Measurements from ENCODE around the gene IFIT1B. TPM values are rescaled to one million over a fixed set of nuclear protein-coding genes. Genes with fewer than 3 reads are reported as not detected.
"Not testable (repeated sequence)": the region's sequence is repeated elsewhere in the genome, so short reads cannot be mapped to it uniquely, and the experiment has no call there.

Gene IFIT1B
- under 1 TPM in 1 of 4 donors, not detected in 3; 0.04 TPM for polyA plus RNA-seq
- long read RNA-seq, donor 1: 0 reads
- long read RNA-seq, donor 2: 0 reads
- long read RNA-seq, donor 3: 0 reads
- long read RNA-seq, donor 4: 0 reads
- long read RNA-seq, donor 5: 0 reads
- long read RNA-seq, donor 6: 0 reads
- long read RNA-seq, donor 7: 0 reads
- long read RNA-seq, donor 8: 0 reads
- long read RNA-seq, donor 9: 0 reads
- long read RNA-seq, donor 10: 0 reads

DNA sequence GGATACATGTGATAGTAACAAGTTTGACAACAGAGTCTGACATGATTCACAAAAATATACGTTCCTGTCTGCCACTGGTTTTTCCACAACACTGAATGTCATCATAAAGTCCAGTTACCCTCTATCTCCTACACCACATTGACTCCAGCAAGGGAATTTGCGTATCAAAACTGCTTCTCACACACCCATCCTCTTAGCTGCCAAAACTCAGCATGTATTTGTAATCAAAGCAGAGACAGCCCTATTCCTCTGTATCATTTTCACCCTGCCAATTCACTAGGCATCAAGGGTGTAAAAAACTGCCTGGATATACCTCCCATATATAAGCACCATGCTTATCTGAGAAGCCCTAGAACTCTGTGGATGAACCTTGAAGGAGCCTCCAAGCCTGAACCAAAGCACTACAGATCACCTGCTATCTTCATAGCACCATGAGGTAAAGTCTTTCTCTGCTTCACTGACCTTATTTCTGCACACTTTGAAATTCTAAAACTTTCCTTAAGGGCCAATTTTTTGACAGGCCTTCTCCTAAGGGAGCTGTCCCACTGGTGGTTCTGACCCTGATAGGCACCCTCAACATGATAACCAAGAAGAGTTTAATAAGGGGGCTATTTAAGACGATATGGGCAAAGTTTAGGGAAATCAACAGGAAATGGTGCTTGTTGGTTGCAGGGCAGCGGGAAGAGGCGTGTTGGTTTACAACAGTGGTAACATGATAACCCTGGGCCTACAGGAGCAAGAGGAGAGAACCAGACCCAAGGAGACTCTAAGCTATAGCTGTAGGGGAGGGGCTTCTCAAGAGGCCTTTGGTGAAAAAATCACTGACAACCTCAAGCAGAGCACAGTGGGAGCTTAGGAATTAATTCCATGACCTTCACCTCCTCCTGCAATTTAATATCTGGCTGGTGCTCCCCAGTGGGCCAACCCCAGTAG, at the start of gene IFIT1B:
Gene IFIT1B (plus strand): TSS at position 352 of the 933 bp plus-strand sequence. CDS start 80 bp downstream, at position 432.
- Histone ChIP-seq H3K4me3 (ENCODE audit: low read depth in 1 of 3, low read length in 3 of 3) (no peak within 1 kb of the TSS), H3K9me3 (ENCODE audit: control insufficient read depth in 2 of 2, insufficient read depth in 1 of 2, low read depth in 1 of 2, low read length in 1 of 2) (no peaks in the 10 kb centered on the region), H3K27ac (ENCODE audit: low read depth in 1 of 3, low read length in 2 of 3) (no peak within 1 kb of the TSS), H3K4me1 (ENCODE audit: control insufficient read depth in 3 of 3, insufficient read depth in 2 of 3, low read depth in 1 of 3, low read length in 2 of 3) (peaks cover 0 to 21% (median 3%) of the 10 kb centered on the region in 3 donors), H3K36me3 (ENCODE audit: control insufficient read depth in 3 of 3, insufficient read depth in 2 of 3, low read depth in 1 of 3, low read length in 3 of 3) (no peaks in the 10 kb centered on the region), H3K27me3 (ENCODE audit: control insufficient read depth in 3 of 3, insufficient read depth in 3 of 3, low read length in 3 of 3) (no peaks in the 10 kb centered on the region)
- 72 to 80% (median 79%) methylated on average over 5 of the region's 5 CpGs for WGBS, 3 donors
- FAIRE-seq (no peak), DNase-seq (no peak)

DNA sequence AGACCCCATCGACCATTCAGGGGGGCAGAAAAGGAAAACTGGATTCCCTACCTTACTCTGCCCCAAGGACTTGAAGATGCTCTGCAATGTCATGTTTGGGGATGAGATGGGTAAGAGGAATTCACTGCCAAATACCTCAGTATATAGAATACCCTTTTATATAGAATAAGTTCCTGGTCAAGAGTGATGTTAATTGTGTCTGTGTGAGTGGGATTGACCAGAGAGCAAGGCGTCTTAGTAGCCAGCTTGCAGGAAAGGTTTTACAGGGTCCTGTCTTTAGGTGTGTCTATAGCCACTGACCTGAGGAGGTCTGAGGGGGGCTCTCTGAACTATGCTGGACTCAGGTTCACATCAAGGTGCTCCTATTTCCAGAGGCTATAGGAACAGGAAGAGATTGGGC, 48.7 kb upstream of the IFIT1B start:
- Histone ChIP-seq H3K36me3 (ENCODE audit: control insufficient read depth in 3 of 3, insufficient read depth in 2 of 3, low read depth in 1 of 3, low read length in 3 of 3) (no peaks in the 10 kb centered on the region), H3K4me3 (ENCODE audit: low read depth in 1 of 3, low read length in 3 of 3) (no peak overlapping the region), H3K4me1 (ENCODE audit: control insufficient read depth in 3 of 3, insufficient read depth in 2 of 3, low read depth in 1 of 3, low read length in 2 of 3) (peaks cover 2 to 34% (median 15%) of the 10 kb centered on the region in 3 donors), H3K27ac (ENCODE audit: low read depth in 1 of 3, low read length in 2 of 3) (peak overlapping the region in 2 of 3 donors; percentile 36 to 81), H3K9me3 (ENCODE audit: control insufficient read depth in 2 of 2, insufficient read depth in 1 of 2, low read depth in 1 of 2, low read length in 1 of 2) (no peaks in the 10 kb centered on the region), H3K27me3 (ENCODE audit: control insufficient read depth in 3 of 3, insufficient read depth in 3 of 3, low read length in 3 of 3) (no peaks in the 10 kb centered on the region)
- WGBS, 3 donors: 77 to 87% (median 84%) methylated on average over 2 of the region's 2 CpGs
- FAIRE-seq (no peak), DNase-seq (no peak)

- 68 to 74% (median 70%) methylated on average over 2 to 3 of the region's 3 CpGs for WGBS, 3 donors
- H3K36me3 ChIP-seq (ENCODE audit: control insufficient read depth in 3 of 3, insufficient read depth in 2 of 3, low read depth in 1 of 3, low read length in 3 of 3); H3K4me3 ChIP-seq (ENCODE audit: low read depth in 1 of 3, low read length in 3 of 3); H3K27me3 ChIP-seq (ENCODE audit: control insufficient read depth in 3 of 3, insufficient read depth in 3 of 3, low read length in 3 of 3); H3K9me3 ChIP-seq (ENCODE audit: control insufficient read depth in 2 of 2, insufficient read depth in 1 of 2, low read depth in 1 of 2, low read length in 1 of 2); DNase-seq; FAIRE-seq: not testable (repeated sequence)
- Histone ChIP-seq H3K4me1 (ENCODE audit: control insufficient read depth in 3 of 3, insufficient read depth in 2 of 3, low read depth in 1 of 3, low read length in 2 of 3) (peaks cover 2 to 37% (median 15%) of the 10 kb centered on the region in 3 donors), H3K27ac (ENCODE audit: low read depth in 1 of 3, low read length in 2 of 3) (peak overlapping the region in 1 of 3 donors; percentile 58)
These were observed 47.8 kb upstream of the IFIT1B start for GRCh38 chr10:89330014-89330413.

- Histone ChIP-seq H3K9me3 (ENCODE audit: control insufficient read depth in 2 of 2, insufficient read depth in 1 of 2, low read depth in 1 of 2, low read length in 1 of 2) (no peaks in the 10 kb centered on the region), H3K27me3 (ENCODE audit: control insufficient read depth in 3 of 3, insufficient read depth in 3 of 3, low read length in 3 of 3) (no peaks in the 10 kb centered on the region), H3K36me3 (ENCODE audit: control insufficient read depth in 3 of 3, insufficient read depth in 2 of 3, low read depth in 1 of 3, low read length in 3 of 3) (peaks cover 0 to 2% (median 0%) of the 10 kb centered on the region in 3 donors), H3K4me3 (ENCODE audit: low read depth in 1 of 3, low read length in 3 of 3) (no peak overlapping the region), H3K27ac (ENCODE audit: low read depth in 1 of 3, low read length in 2 of 3) (peak overlapping the region in 2 of 3 donors; percentile 1 to 58), H3K4me1 (ENCODE audit: control insufficient read depth in 3 of 3, insufficient read depth in 2 of 3, low read depth in 1 of 3, low read length in 2 of 3) (peaks cover 3 to 37% (median 15%) of the 10 kb centered on the region in 3 donors)
- no peak for DNase-seq
- no peak for FAIRE-seq
These were observed 47.2 kb upstream of the IFIT1B start for GRCh38 chr10:89330537-89331212.

GRCh38 chr10:89331487-89332122, 46.3 kb upstream of the IFIT1B start:
- Histone ChIP-seq H3K27ac (ENCODE audit: low read depth in 1 of 3, low read length in 2 of 3) (peak overlapping the region; percentile 79 to 93 (median 88)), H3K4me3 (ENCODE audit: low read depth in 1 of 3, low read length in 3 of 3) (peak overlapping the region in 2 of 3 donors; percentile 57 to 60), H3K4me1 (ENCODE audit: control insufficient read depth in 3 of 3, insufficient read depth in 2 of 3, low read depth in 1 of 3, low read length in 2 of 3) (peaks cover 3 to 37% (median 15%) of the 10 kb centered on the region in 3 donors)
- DNase-seq; FAIRE-seq; H3K27me3 ChIP-seq (ENCODE audit: control insufficient read depth in 3 of 3, insufficient read depth in 3 of 3, low read length in 3 of 3); H3K36me3 ChIP-seq (ENCODE audit: control insufficient read depth in 3 of 3, insufficient read depth in 2 of 3, low read depth in 1 of 3, low read length in 3 of 3); H3K9me3 ChIP-seq (ENCODE audit: control insufficient read depth in 2 of 2, insufficient read depth in 1 of 2, low read depth in 1 of 2, low read length in 1 of 2): not testable (repeated sequence)
- WGBS, 3 donors: 63 to 71% (median 66%) methylated on average over 14 of the region's 14 CpGs

DNA sequence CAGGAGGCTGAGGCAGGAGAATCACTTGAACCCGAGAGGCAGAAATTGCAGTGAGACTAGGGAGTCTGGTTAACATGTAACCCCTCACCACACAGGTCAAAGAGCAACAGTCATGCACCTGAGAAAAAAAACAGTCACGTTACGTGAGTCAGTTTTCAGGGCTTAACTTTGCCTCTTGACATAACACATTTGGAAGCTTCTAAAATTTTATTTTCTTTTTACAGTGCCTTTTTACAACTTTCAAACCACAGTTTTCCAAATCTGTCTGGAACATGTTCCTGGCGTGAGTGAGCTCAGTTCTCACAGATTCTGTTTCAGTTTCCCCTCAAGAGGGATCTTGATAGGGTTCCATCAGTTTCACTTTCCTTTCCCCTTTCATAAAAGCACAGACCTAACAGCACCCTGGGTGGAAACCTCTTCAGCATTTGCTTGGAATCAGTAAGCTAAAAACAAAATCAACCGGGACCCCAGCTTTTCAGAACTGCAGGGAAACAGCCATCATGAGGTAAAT, 45.7 kb upstream of the IFIT1B start:
- 0 to 2% (median 1%) methylated on average over 5 of the region's 5 CpGs for WGBS, 3 donors
- H3K4me3 ChIP-seq (ENCODE audit: low read depth in 1 of 3, low read length in 3 of 3): peak overlapping the region in 2 of 3 donors; percentile 57 to 60
- FAIRE-seq: no peak

GRCh38 chr10:89335226-89335625, 42.6 kb upstream of the IFIT1B start:
- no peaks in the 10 kb centered on the region for H3K9me3 ChIP-seq (ENCODE audit: control insufficient read depth in 2 of 2, insufficient read depth in 1 of 2, low read depth in 1 of 2, low read length in 1 of 2)
- DNase-seq: no peak
- 96 to 98% (median 96%) methylated on average over 3 of the region's 3 CpGs for WGBS, 3 donors
- peak overlapping the region in 1 of 3 donors; percentile 11 for H3K27ac ChIP-seq (ENCODE audit: low read depth in 1 of 3, low read length in 2 of 3)
- H3K4me3 ChIP-seq (ENCODE audit: low read depth in 1 of 3, low read length in 3 of 3): no peak overlapping the region
- no peak for FAIRE-seq
- H3K36me3 ChIP-seq (ENCODE audit: control insufficient read depth in 3 of 3, insufficient read depth in 2 of 3, low read depth in 1 of 3, low read length in 3 of 3): peaks cover 5 to 11% (median 9%) of the 10 kb centered on the region in 3 donors
- H3K4me1 ChIP-seq (ENCODE audit: control insufficient read depth in 3 of 3, insufficient read depth in 2 of 3, low read depth in 1 of 3, low read length in 2 of 3): peaks cover 5 to 44% (median 19%) of the 10 kb centered on the region in 3 donors
- no peaks in the 10 kb centered on the region for H3K27me3 ChIP-seq (ENCODE audit: control insufficient read depth in 3 of 3, insufficient read depth in 3 of 3, low read length in 3 of 3)

More for the DNA sequence above, 45.7 kb upstream of the IFIT1B start:
- H3K27me3 ChIP-seq (ENCODE audit: control insufficient read depth in 3 of 3, insufficient read depth in 3 of 3, low read length in 3 of 3): no peaks in the 10 kb centered on the region
- H3K9me3 ChIP-seq (ENCODE audit: control insufficient read depth in 2 of 2, insufficient read depth in 1 of 2, low read depth in 1 of 2, low read length in 1 of 2): no peaks in the 10 kb centered on the region
- H3K27ac ChIP-seq (ENCODE audit: low read depth in 1 of 3, low read length in 2 of 3): peak overlapping the region; percentile 86 to 93 (median 88)
- H3K36me3 ChIP-seq (ENCODE audit: control insufficient read depth in 3 of 3, insufficient read depth in 2 of 3, low read depth in 1 of 3, low read length in 3 of 3): peaks cover 0 to 2% (median 2%) of the 10 kb centered on the region in 3 donors
- DNase-seq: peak; percentile 90
- H3K4me1 ChIP-seq (ENCODE audit: control insufficient read depth in 3 of 3, insufficient read depth in 2 of 3, low read depth in 1 of 3, low read length in 2 of 3): peaks cover 3 to 37% (median 18%) of the 10 kb centered on the region in 3 donors

Measured in small intestine (tissue), 16 donors.